HG03108 (cell line): ENCODE data around the gene ZNF484.
"Not testable (repeated sequence)": the region's sequence is repeated elsewhere in the genome, so short reads cannot be mapped to it uniquely, and the experiment has no call there.

Experiments used
- ATAC-seq: cut with Tn5 transposase; IDR thresholded peaks from one replicate; pipeline ENCODE4 v1.9.1; 2021; ENCODE audit warnings: moderate library complexity; ENCODE audit not compliant: unreplicated experiment

The ZNF484 gene

GRCh38 chr9:92864152-92864551 is 13.7 kb downstream of the ZNF484 start:
- no peak for ATAC-seq

GRCh38 chr9:92860867-92861266 is 17.0 kb downstream of the ZNF484 start:
- ATAC-seq = no peak

GRCh38 chr9:92857236-92857635 is 20.6 kb downstream of the ZNF484 start:
- ATAC-seq = no peak

GRCh38 chr9:92853716-92854115 is 24.1 kb downstream of the ZNF484 start:
- no peak for ATAC-seq

- no peak for ATAC-seq
These were observed 26.9 kb downstream of the ZNF484 start for GRCh38 chr9:92850898-92851297.

GRCh38 chr9:92848740-92849139 is 29.1 kb downstream of the ZNF484 start:
- not testable (repeated sequence) for ATAC-seq

GRCh38 chr9:92846662-92847145 is 31.1 kb downstream of the ZNF484 start:
- no peak for ATAC-seq

- not testable (repeated sequence) for ATAC-seq
These were observed 39.4 kb downstream of the ZNF484 start for GRCh38 chr9:92838411-92838810.

- ATAC-seq = no peak
These were observed 40.6 kb downstream of the ZNF484 start for GRCh38 chr9:92837191-92837590.

- ATAC-seq = no peak
These were observed 48.4 kb downstream of the ZNF484 start for GRCh38 chr9:92829420-92829819.

GRCh38 chr9:92825065-92825464 is 52.8 kb downstream of the ZNF484 start:
- ATAC-seq = not testable (repeated sequence)

- ATAC-seq = no peak
These were observed 56.9 kb downstream of the ZNF484 start for GRCh38 chr9:92820964-92821363.

- ATAC-seq = not testable (repeated sequence)
These were observed 57.9 kb downstream of the ZNF484 start for GRCh38 chr9:92819898-92820297.

GRCh38 chr9:92809629-92810326 is 68.1 kb downstream of the ZNF484 start:
- ATAC-seq = not testable (repeated sequence)

GRCh38 chr9:92808726-92809451 is 68.9 kb downstream of the ZNF484 start:
- ATAC-seq = no peak

- ATAC-seq = no peak
These were observed 69.8 kb downstream of the ZNF484 start for GRCh38 chr9:92807757-92808725.

- ATAC-seq = no peak
These were observed 70.6 kb downstream of the ZNF484 start for GRCh38 chr9:92807031-92807756.

- ATAC-seq = no peak
These were observed 73.1 kb downstream of the ZNF484 start for GRCh38 chr9:92804727-92805126.

- no peak for ATAC-seq
These were observed 79.5 kb downstream of the ZNF484 start for GRCh38 chr9:92798358-92798757.

GRCh38 chr9:92796337-92796804 is 81.5 kb downstream of the ZNF484 start:
- ATAC-seq = not testable (repeated sequence)
